Activated CD4-positive, alpha-beta memory T cell treated with anti-CD3 and anti-CD28 coated beads, Interleukin-2, amount 10 ng/mL, durations not matched to agents 7 days and 5 days (primary cell): ENCODE measurements around the gene ANKRD65. TPM values are rescaled to one million over a fixed set of nuclear protein-coding genes. Genes with fewer than 3 reads are reported as not detected.
A peak's percentile ranks its signal among the peaks of the same experiment; 100 is the strongest.

ENCODE experiments used
- CTCF ChIA-PET: fragments of 350-600 bp; sonication (Branson Sonifier 250); formaldehyde crosslinking; loops from one replicate; lab custom pipeline; 2021; ENCODE audit warnings: antibody characterized with exemption, inconsistent platforms; lab: Charles Lee
- POLR2A ChIA-PET: fragments of 350-600 bp; sonication (Branson Sonifier 250); formaldehyde crosslinking; loops from one replicate; lab custom pipeline; 2021; ENCODE audit warnings: antibody characterized with exemption; lab: Charles Lee
- DNase-seq: peaks from one replicate; pipeline ENCODE4 v3.0.0-alpha.2; 2020
- H3K27ac Mint-ChIP-seq: one replicate; pipeline ENCODE4 v1.8.0; 2021; ENCODE audit warnings: mild to moderate bottlenecking, mixed read lengths
- H3K27me3 Mint-ChIP-seq: one replicate; pipeline ENCODE4 v1.8.0; 2021; ENCODE audit warnings: mixed read lengths
- H3K36me3 Mint-ChIP-seq: one replicate; pipeline ENCODE4 v1.8.0; 2021; ENCODE audit warnings: low read depth, mixed read lengths
- H3K4me1 Mint-ChIP-seq: one replicate; pipeline ENCODE4 v1.8.0; 2021; ENCODE audit warnings: mixed read lengths
- H3K4me3 Mint-ChIP-seq: one replicate; pipeline ENCODE4 v1.8.0; 2021; ENCODE audit warnings: mild to moderate bottlenecking, mixed read lengths
- H3K9me3 Mint-ChIP-seq: one replicate; pipeline ENCODE4 v1.8.0; 2021; ENCODE audit warnings: mixed read lengths
- total RNA-seq, 2 experiments: library from RNA; stranded (reverse); gene quantifications; one replicate each; pipeline ENCODE4 v1.2.3, GENCODE V29; 2021

The ANKRD65 gene
- total RNA-seq, 2 experiments from 2014 or later = not detected

DNA sequence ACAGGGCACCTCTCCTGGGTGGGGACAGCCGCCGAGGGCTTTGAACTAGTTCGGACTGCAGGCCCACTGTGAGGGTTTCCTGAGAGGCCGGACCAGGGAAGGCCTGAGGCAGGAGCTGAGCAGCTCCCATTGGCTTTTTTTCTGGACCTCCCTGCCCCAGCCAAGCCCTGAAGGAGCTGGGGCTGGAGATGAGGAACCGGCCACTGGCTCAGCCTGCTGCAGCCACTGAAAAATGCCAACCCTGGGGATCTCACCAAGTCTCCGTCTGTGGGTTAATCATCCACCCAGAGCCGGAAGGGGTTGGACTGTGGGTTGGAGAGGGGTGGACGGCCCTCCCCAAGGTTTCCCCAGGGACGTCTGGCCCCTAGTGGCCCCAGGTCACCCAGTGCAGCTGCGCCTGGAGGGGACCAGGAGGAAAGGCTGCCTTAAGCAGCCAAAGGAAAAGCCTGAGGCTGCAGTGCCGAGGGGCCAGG lies 16.9 kb upstream of the ANKRD65 start:
- H3K4me3 Mint-ChIP-seq = no peak overlapping the region
- H3K36me3 Mint-ChIP-seq = no peaks in the 10 kb centered on the region
- H3K9me3 Mint-ChIP-seq = no peaks in the 10 kb centered on the region
- POLR2A ChIA-PET = interaction anchor here (0.7 to 2.7 kb wide), 3 partner anchors 30 to 38 kb away, joined by 3 to 7 read pairs (median 5); partner anchors contain the start of gene MRPL20
- H3K27ac Mint-ChIP-seq = no peak overlapping the region
- H3K27me3 Mint-ChIP-seq = peaks cover 13% of the 10 kb centered on the region
- CTCF ChIA-PET = no interaction called here
- DNase-seq = no peak
- peaks cover 6% of the 10 kb centered on the region for H3K4me1 Mint-ChIP-seq

DNA sequence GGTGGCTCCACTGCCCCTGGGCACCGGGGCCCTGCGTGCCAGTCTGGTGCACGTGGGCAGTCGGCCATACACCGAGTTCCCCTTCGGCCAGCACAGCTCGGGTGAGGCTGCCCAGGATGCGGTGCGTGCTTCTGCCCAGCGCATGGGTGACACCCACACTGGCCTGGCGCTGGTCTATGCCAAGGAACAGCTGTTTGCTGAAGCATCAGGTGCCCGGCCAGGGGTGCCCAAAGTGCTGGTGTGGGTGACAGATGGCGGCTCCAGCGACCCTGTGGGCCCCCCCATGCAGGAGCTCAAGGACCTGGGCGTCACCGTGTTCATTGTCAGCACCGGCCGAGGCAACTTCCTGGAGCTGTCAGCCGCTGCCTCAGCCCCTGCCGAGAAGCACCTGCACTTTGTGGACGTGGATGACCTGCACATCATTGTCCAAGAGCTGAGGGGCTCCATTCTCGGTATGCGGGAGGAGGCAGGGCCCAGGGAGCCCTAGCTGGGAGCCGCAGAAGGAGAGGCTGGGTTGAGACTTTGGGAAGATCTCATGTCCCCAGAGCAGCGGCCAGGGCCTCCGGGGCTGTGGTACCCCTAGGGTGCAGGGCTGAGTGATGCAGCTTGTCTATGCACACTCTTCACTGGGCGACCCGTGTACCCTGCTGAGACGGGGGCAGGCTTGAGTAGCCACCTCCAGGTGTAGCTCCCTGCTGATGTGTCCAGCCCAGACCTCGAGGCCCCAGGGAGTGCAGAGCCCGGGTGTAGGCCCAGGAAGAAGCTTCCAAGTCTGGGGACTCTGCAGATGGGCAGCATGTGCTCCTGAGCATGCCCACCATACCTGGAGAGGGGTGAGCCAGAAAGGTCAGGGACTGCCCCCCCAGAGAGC lies 16.2 kb upstream of the ANKRD65 start:
- peaks cover 6% of the 10 kb centered on the region for H3K4me1 Mint-ChIP-seq
- no peak overlapping the region for H3K4me3 Mint-ChIP-seq
- no peaks in the 10 kb centered on the region for H3K36me3 Mint-ChIP-seq
- no peak for DNase-seq
- H3K9me3 Mint-ChIP-seq = no peaks in the 10 kb centered on the region
- H3K27me3 Mint-ChIP-seq = peaks cover 13% of the 10 kb centered on the region
- H3K27ac Mint-ChIP-seq = no peak overlapping the region
- ChIA-PET CTCF (no interaction called here), POLR2A (interaction anchor here (0.7 to 2.7 kb wide), 3 partner anchors 30 to 37 kb away, joined by 3 to 7 read pairs (median 5); partner anchors contain the start of gene MRPL20)

GRCh38 chr1:1436630-1437032 lies 15.6 kb upstream of the ANKRD65 start:
- ChIA-PET POLR2A (interaction anchor here (2.0 to 2.7 kb wide), 2 partner anchors 29 to 36 kb away, joined by 5 to 7 read pairs; partner anchors contain the start of gene MRPL20), CTCF (no interaction called here)
- H3K27ac Mint-ChIP-seq = no peak overlapping the region
- H3K36me3 Mint-ChIP-seq = no peaks in the 10 kb centered on the region
- DNase-seq = no peak
- H3K4me1 Mint-ChIP-seq = peaks cover 6% of the 10 kb centered on the region
- H3K4me3 Mint-ChIP-seq = no peak overlapping the region
- H3K9me3 Mint-ChIP-seq = no peaks in the 10 kb centered on the region
- peaks cover 13% of the 10 kb centered on the region for H3K27me3 Mint-ChIP-seq

- Mint-ChIP-seq H3K27me3 (peaks cover 13% of the 10 kb centered on the region), H3K27ac (no peak overlapping the region), H3K9me3 (no peaks in the 10 kb centered on the region), H3K4me3 (peak overlapping the region; percentile 27), H3K36me3 (no peaks in the 10 kb centered on the region), H3K4me1 (peaks cover 6% of the 10 kb centered on the region)
- POLR2A ChIA-PET = interaction anchor here (2.0 to 2.7 kb wide), 2 partner anchors 28 to 36 kb away, joined by 5 to 7 read pairs; partner anchors contain the start of gene MRPL20
- CTCF ChIA-PET = no interaction called here
- no peak for DNase-seq
Observed at GRCh38 chr1:1435911-1436629, 15.0 kb upstream of the ANKRD65 start.

DNA sequence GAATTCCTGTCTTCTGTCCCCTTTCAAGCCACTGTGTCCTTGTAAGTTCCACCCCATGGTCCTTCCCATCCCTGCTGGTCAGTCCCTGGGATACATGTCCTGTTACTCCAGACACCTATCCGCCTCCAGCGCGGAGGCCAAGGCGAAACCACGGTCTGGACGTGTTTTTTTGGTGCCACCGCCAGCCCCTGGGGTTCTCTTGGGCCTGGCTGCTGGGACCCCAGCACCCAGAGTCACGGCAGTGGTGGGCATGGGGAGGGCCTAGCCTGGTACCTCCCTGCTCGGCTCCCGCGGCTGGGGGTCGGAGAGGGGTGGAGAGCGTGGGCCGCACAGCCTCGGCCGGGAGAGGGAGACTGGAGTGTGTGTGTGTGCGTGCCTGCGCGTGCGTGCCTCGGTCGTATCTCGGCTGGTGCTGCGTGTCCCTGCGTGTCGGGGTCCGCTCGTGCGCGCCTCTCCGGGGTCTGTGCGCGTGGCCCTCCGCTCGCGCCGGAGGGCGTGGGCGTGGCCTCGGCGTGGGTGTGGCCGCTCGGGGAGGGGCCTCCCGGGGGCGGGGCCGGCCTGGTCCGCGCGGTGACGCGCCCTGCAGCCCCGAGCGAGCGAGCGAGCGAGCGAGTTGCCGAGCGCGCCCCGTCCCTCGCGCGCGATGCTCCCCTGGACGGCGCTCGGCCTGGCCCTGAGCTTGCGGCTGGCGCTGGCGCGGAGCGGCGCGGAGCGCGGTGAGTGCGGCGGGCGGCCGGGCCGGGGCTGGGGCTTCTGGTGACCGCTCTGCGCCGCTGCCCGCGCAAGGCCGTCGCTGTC lies 14.2 kb upstream of the ANKRD65 start, which contains the start of gene VWA1:
Gene VWA1 (plus strand): TSS at position 585 of the 798 bp plus-strand sequence. CDS start 59 bp downstream, at position 644.
- Mint-ChIP-seq H3K36me3 (no peaks in the 10 kb centered on the region), H3K9me3 (no peaks in the 10 kb centered on the region), H3K4me3 (peak within 1 kb of the TSS; percentile 27), H3K4me1 (peaks cover 6% of the 10 kb centered on the region), H3K27me3 (peaks cover 11% of the 10 kb centered on the region), H3K27ac (no peak within 1 kb of the TSS)
- POLR2A ChIA-PET = no interaction called here
- peak; percentile 69 for DNase-seq
- CTCF ChIA-PET = no interaction called here

DNA sequence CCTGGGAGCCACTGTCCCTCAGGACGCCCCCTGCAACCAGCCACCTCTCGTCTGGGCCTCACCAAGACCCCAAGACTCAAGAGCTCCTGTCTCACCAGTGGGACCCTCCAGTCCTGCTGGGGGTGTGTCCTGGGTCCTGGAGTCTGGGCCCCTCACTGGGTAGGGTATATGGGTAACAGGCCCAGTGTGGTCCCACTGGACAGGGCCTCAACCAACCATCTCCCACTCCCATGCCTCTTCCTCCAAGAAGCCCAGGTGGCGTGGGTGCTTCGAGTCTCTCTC lies 13.7 kb upstream of the ANKRD65 start:
- Mint-ChIP-seq H3K27ac (no peak overlapping the region), H3K36me3 (no peaks in the 10 kb centered on the region), H3K4me3 (no peak overlapping the region), H3K9me3 (no peaks in the 10 kb centered on the region), H3K27me3 (peaks cover 13% of the 10 kb centered on the region), H3K4me1 (peaks cover 6% of the 10 kb centered on the region)
- ChIA-PET CTCF (no interaction called here), POLR2A (interaction anchor here (0.6 kb wide), 1 partner anchor 71 kb away, joined by 3 read pairs; no protein-coding TSS in a partner anchor)
- no peak for DNase-seq

DNA sequence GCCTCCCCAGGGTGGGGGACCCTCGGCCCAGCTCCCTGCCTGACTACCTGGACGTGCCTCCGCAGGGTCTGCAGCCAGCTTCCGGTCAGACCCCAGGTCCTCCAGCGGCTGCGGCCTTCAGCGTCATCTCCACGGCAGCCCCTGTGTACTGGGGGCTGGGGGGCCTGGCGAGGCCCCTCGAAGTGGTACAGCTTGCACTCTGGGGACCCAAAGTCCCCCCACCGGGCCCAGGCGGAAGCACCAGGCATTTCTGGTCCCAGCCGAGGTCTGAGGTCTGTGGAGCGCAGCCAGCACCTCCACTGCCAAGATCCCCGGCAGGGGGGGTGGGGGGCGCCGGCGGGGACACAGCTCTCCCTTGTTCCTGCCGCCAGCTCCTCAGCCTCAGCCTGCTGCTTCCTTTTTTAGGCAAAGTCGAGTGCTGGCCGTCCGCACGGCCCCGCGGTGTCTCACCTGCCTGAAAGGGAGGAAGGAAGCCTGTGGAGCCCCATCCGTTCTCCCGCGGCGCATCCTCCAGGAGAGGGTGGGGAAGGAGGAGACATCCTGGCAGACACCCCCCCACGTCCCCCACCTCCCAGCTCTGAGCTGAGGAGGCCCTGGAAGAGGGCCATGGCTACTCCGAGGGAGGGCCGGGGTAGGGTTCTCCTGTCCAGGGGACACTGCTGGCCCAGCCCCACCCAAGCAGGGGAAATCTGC lies 13.2 kb upstream of the ANKRD65 start:
- H3K4me1 Mint-ChIP-seq = peaks cover 6% of the 10 kb centered on the region
- no peak overlapping the region for H3K27ac Mint-ChIP-seq
- POLR2A ChIA-PET = interaction anchor here (0.6 to 0.9 kb wide), 2 partner anchors 26 to 71 kb away, joined by 3 read pairs; no protein-coding TSS in a partner anchor
- DNase-seq = no peak
- peaks cover 17% of the 10 kb centered on the region for H3K27me3 Mint-ChIP-seq
- no peak overlapping the region for H3K4me3 Mint-ChIP-seq
- H3K9me3 Mint-ChIP-seq = no peaks in the 10 kb centered on the region
- CTCF ChIA-PET = no interaction called here
- H3K36me3 Mint-ChIP-seq = no peaks in the 10 kb centered on the region

DNA sequence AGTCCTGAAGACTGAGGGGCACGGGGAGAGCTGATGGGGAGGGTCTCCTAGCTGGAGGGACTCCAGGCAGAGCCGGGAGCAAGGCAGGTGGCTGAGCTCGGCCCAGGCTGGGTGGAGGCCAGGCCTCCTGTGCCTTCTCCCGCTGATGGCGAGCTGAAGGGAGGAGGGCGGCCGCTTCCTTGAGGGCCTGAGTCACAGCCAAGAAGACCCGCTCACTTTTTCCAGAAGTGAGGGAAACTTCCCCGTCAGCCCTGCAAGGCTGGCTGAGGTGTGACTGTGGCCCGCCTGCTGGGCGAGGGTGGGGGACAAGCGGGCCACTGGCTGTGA lies 12.7 kb upstream of the ANKRD65 start:
- ChIA-PET CTCF (no interaction called here), POLR2A (interaction anchor here (0.9 kb wide), 1 partner anchor 26 kb away, joined by 3 read pairs; no protein-coding TSS in a partner anchor)
- no peak for DNase-seq
- H3K27me3 Mint-ChIP-seq = peaks cover 17% of the 10 kb centered on the region
- no peaks in the 10 kb centered on the region for H3K9me3 Mint-ChIP-seq
- H3K4me3 Mint-ChIP-seq = no peak overlapping the region
- H3K4me1 Mint-ChIP-seq = peaks cover 6% of the 10 kb centered on the region
- no peak overlapping the region for H3K27ac Mint-ChIP-seq
- no peaks in the 10 kb centered on the region for H3K36me3 Mint-ChIP-seq

- H3K27ac Mint-ChIP-seq = no peak overlapping the region
- CTCF ChIA-PET = no interaction called here
- DNase-seq = no peak
- peaks cover 20% of the 10 kb centered on the region for H3K27me3 Mint-ChIP-seq
- H3K9me3 Mint-ChIP-seq = no peaks in the 10 kb centered on the region
- H3K4me1 Mint-ChIP-seq = peaks cover 8% of the 10 kb centered on the region
- POLR2A ChIA-PET = interaction anchor here (0.9 kb wide), 1 partner anchor 25 kb away, joined by 3 read pairs; no protein-coding TSS in a partner anchor
- H3K36me3 Mint-ChIP-seq = no peaks in the 10 kb centered on the region
- H3K4me3 Mint-ChIP-seq = no peak overlapping the region
Observed at GRCh38 chr1:1432951-1433803, 12.1 kb upstream of the ANKRD65 start.

DNA sequence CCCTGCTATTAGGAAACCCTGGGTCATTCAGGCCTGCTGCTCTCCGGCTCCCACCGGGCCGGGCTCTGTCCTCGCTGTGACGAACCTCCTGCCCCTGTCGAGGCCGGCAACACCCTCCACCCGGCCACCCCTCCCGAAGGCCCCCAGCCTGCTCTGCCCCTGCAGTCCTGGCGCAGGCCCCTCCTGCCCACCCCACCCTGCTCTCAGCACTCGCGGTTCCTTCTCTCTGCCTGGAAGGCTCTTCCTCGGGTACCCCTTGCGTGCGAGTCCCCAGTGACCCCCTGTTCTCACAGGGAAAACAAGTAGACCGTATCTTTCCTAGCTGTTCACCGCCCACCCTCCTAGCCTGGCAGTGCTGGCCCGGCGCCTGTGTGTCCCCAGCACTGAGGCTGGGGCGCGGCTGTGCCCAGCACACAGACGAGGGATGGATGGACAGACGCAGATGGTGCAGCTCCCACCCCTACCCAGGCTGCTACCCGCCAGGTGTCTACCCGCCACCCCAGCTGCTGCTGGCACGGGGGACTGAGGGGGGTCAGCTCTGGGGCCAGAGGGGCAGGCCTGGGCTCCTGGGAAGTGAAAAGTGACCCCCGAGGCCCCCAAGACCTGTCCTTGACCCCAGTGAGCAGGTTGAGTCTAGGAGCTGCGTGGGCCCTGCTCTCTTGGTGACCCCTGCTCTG lies 11.3 kb upstream of the ANKRD65 start:
- DNase-seq = no peak
- H3K9me3 Mint-ChIP-seq = no peaks in the 10 kb centered on the region
- ChIA-PET POLR2A (no interaction called here), CTCF (no interaction called here)
- H3K4me1 Mint-ChIP-seq = peaks cover 8% of the 10 kb centered on the region
- no peaks in the 10 kb centered on the region for H3K36me3 Mint-ChIP-seq
- H3K4me3 Mint-ChIP-seq = no peak overlapping the region
- peaks cover 20% of the 10 kb centered on the region for H3K27me3 Mint-ChIP-seq
- H3K27ac Mint-ChIP-seq = no peak overlapping the region

- peaks cover 8% of the 10 kb centered on the region for H3K4me1 Mint-ChIP-seq
- no peaks in the 10 kb centered on the region for H3K9me3 Mint-ChIP-seq
- H3K36me3 Mint-ChIP-seq = no peaks in the 10 kb centered on the region
- no peak overlapping the region for H3K4me3 Mint-ChIP-seq
- no peak overlapping the region for H3K27ac Mint-ChIP-seq
- no peak for DNase-seq
- H3K27me3 Mint-ChIP-seq = peaks cover 20% of the 10 kb centered on the region
- ChIA-PET POLR2A (no interaction called here), CTCF (no interaction called here)
Observed at GRCh38 chr1:1431845-1432273, 10.8 kb upstream of the ANKRD65 start.
